ENCODE measurements around the gene EIF3A. TPM values are rescaled to one million over a fixed set of nuclear protein-coding genes. Genes with fewer than 3 reads are reported as not detected.
A peak's percentile ranks its signal among the peaks of the same experiment; 100 is the strongest.

The EIF3A gene
- total and polyA plus RNA-seq, 9 of the 15 experiments (the other 6 are each of a cell fraction or from before 2014, with no cell fraction given), result 19.6 to 163 (median 102) TPM

DNA sequence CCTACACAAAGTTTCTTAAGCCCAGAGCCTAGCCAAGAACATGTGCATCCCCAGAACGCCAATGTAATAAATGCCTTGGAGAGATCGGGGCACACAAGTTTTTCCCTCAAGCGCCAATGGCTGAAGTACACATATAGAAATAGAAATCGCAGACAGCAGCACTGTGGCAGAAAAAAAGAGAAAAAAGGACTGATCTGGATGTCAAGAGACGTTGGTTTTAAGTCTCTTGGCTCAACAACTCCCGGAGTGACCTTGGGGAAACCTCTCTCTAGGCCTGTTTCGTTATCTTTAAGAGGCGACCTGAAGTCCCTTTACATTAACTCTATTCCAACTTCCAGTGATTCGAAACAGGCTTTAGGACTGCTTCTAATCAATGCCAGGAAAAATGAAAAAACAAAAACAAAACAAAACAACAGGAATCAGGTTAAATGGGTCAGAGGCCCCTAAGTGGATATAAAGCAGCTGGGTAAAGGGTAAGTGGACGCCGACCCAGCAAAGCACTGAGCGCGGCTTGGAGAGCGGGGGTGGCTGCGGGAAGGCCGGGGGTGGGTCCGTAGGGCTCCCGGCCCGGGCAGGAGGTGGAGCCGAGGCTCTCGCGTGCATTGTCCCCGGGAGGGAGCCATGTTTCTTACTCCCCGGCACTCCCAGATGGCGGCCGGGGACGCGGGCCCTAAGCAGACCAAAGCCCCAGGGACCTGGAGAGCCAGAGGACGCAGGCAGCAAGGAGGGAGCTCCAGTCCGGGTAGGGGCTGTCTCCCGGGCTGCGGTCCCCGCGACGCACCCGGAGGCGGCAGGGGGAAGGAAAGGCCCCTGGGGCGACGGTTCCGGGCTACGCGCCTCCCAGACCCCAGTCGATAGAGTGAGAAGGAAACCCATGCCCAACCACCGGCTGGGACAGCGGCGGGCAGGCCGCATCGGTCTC, 757 bp downstream of the EIF3A start (continued):
- TF ChIP-seq, protein P1, sequence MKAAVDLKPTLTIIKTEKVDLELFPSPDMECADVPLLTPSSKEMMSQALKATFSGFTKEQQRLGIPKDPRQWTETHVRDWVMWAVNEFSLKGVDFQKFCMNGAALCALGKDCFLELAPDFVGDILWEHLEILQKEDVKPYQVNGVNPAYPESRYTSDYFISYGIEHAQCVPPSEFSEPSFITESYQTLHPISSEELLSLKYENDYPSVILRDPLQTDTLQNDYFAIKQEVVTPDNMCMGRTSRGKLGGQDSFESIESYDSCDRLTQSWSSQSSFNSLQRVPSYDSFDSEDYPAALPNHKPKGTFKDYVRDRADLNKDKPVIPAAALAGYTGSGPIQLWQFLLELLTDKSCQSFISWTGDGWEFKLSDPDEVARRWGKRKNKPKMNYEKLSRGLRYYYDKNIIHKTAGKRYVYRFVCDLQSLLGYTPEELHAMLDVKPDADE (conservative IDR thresholded peaks at IDR 0.05; ENCODE audit: control insufficient read depth, low read depth, low read length), result peak; percentile 58; the same call in 1 of the 2 replicates
- TF ChIP-seq, protein P2, sequence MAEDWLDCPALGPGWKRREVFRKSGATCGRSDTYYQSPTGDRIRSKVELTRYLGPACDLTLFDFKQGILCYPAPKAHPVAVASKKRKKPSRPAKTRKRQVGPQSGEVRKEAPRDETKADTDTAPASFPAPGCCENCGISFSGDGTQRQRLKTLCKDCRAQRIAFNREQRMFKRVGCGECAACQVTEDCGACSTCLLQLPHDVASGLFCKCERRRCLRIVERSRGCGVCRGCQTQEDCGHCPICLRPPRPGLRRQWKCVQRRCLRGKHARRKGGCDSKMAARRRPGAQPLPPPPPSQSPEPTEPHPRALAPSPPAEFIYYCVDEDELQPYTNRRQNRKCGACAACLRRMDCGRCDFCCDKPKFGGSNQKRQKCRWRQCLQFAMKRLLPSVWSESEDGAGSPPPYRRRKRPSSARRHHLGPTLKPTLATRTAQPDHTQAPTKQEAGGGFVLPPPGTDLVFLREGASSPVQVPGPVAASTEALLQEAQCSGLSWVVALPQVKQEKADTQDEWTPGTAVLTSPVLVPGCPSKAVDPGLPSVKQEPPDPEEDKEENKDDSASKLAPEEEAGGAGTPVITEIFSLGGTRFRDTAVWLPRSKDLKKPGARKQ (CRISPR knock-in tag; IDR thresholded peaks at IDR 0.05), result no peak
- peak; percentile 45; the same call in 1 of the 2 replicates for TF ChIP-seq ZBTB7A (IDR thresholded peaks at IDR 0.05; ENCODE audit: borderline replicate concordance, control insufficient read depth, low read depth, low read length)
- peak; percentile 77 for TF ChIP-seq CHD2 (IDR thresholded peaks at IDR 0.05; ENCODE audit: low read depth, low read length)
- no peak for TF ChIP-seq SMARCA5 (IDR thresholded peaks at IDR 0.05)
- no peak for TF ChIP-seq GTF2E2 (tag; IDR thresholded peaks at IDR 0.05)
- no peak for TF ChIP-seq TARDBP (IDR thresholded peaks at IDR 0.05)
- TF ChIP-seq DPF2 (IDR thresholded peaks at IDR 0.05), result peak; percentile 59
- TF ChIP-seq TFAP4 (CRISPR knock-in tag; IDR thresholded peaks at IDR 0.05; ENCODE audit: borderline replicate concordance), result 0 out of 2 replicates have a peak, but pooled peaks have one; percentile 17
- TF ChIP-seq POLR2AphosphoS5 (IDR thresholded peaks at IDR 0.05; ENCODE audit: control insufficient read depth, insufficient read depth, low read depth, low read length), result peak; percentile 73
- TF ChIP-seq, protein P3, sequence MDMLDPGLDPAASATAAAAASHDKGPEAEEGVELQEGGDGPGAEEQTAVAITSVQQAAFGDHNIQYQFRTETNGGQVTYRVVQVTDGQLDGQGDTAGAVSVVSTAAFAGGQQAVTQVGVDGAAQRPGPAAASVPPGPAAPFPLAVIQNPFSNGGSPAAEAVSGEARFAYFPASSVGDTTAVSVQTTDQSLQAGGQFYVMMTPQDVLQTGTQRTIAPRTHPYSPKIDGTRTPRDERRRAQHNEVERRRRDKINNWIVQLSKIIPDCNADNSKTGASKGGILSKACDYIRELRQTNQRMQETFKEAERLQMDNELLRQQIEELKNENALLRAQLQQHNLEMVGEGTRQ (CRISPR knock-in tag; IDR thresholded peaks at IDR 0.05), result no peak
- TF ChIP-seq HDAC1 (IDR thresholded peaks at IDR 0.05), result peak in 1 of 2 experiments; percentile 41; a peak in 1 of 4 replicates
- TF ChIP-seq, protein P4, sequence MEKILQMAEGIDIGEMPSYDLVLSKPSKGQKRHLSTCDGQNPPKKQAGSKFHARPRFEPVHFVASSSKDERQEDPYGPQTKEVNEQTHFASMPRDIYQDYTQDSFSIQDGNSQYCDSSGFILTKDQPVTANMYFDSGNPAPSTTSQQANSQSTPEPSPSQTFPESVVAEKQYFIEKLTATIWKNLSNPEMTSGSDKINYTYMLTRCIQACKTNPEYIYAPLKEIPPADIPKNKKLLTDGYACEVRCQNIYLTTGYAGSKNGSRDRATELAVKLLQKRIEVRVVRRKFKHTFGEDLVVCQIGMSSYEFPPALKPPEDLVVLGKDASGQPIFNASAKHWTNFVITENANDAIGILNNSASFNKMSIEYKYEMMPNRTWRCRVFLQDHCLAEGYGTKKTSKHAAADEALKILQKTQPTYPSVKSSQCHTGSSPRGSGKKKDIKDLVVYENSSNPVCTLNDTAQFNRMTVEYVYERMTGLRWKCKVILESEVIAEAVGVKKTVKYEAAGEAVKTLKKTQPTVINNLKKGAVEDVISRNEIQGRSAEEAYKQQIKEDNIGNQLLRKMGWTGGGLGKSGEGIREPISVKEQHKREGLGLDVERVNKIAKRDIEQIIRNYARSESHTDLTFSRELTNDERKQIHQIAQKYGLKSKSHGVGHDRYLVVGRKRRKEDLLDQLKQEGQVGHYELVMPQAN (IDR thresholded peaks at IDR 0.05; ENCODE audit: borderline replicate concordance), result peak; percentile 49; the same call in 1 of the 2 replicates
- no peak for TF ChIP-seq KAT7 (CRISPR knock-in tag; IDR thresholded peaks at IDR 0.05; ENCODE audit: borderline replicate concordance)
- TF ChIP-seq, protein P5, sequence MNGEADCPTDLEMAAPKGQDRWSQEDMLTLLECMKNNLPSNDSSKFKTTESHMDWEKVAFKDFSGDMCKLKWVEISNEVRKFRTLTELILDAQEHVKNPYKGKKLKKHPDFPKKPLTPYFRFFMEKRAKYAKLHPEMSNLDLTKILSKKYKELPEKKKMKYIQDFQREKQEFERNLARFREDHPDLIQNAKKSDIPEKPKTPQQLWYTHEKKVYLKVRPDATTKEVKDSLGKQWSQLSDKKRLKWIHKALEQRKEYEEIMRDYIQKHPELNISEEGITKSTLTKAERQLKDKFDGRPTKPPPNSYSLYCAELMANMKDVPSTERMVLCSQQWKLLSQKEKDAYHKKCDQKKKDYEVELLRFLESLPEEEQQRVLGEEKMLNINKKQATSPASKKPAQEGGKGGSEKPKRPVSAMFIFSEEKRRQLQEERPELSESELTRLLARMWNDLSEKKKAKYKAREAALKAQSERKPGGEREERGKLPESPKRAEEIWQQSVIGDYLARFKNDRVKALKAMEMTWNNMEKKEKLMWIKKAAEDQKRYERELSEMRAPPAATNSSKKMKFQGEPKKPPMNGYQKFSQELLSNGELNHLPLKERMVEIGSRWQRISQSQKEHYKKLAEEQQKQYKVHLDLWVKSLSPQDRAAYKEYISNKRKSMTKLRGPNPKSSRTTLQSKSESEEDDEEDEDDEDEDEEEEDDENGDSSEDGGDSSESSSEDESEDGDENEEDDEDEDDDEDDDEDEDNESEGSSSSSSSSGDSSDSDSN (IDR thresholded peaks at IDR 0.05; ENCODE audit: borderline replicate concordance in 1 of 2, low read depth in 2 of 2, low read length in 2 of 2), result peak; percentile 37 to 59; a peak in 2 of 4 replicates
- no peak for TF ChIP-seq MAFG (tag; conservative IDR thresholded peaks at IDR 0.05)
- no peak for TF ChIP-seq ZFP36 (IDR thresholded peaks at IDR 0.05; ENCODE audit: low read depth, low read length, partially characterized antibody)

Measured in K562 (cell line).